Measurements from ENCODE around the gene AP1S3. TPM values are rescaled to one million over a fixed set of nuclear protein-coding genes. Genes with fewer than 3 reads are reported as not detected.

Gene AP1S3
- total and polyA plus RNA-seq, 2 donors (not counting 3 experiments of a cell fraction or from before 2014, with no cell fraction given): 0.69 to 3.8 TPM

- Histone ChIP-seq H3K9me1 (replicated peaks; ENCODE audit: control insufficient read depth, extremely low read depth, insufficient read depth, low read length) (no peaks in the 10 kb centered on the region), H3K79me2 (ENCODE audit: control insufficient read depth, insufficient read depth, low read length) (no peaks in the 10 kb centered on the region), H3K27ac (ENCODE audit: insufficient read depth, low read depth, low read length) (no peak overlapping the region), H3K27me3 (ENCODE audit: control insufficient read depth in 2 of 2, insufficient read depth in 2 of 2, low read length in 2 of 2) (no peaks in the 10 kb centered on the region), H3K9me3 (replicated peaks; ENCODE audit: control insufficient read depth, insufficient read depth, low read length) (no peaks in the 10 kb centered on the region), H2AFZ (ENCODE audit: low read depth, low read length) (no peak overlapping the region), H3K4me1 (ENCODE audit: control insufficient read depth, extremely low read depth, insufficient read depth, low read length) (peaks cover 7% of the 10 kb centered on the region), H3K36me3 (ENCODE audit: control insufficient read depth in 2 of 2, extremely low read depth in 1 of 2, insufficient read depth in 2 of 2, low read length in 2 of 2) (no peaks in the 10 kb centered on the region), H3K4me2 (ENCODE audit: insufficient read depth, low read length) (no peak overlapping the region), H3K4me3 (replicated peaks in 1 of 3; ENCODE audit: insufficient read depth in 1 of 3, low read depth in 1 of 3, low read length in 3 of 3) (no peak overlapping the region), H4K20me1 (replicated peaks; ENCODE audit: control insufficient read depth, extremely low read depth, insufficient read depth, low read length) (no peaks in the 10 kb centered on the region), H3K9ac (replicated peaks; ENCODE audit: extremely low read depth, insufficient read depth, low read length) (no peak overlapping the region)
- ChIA-PET CTCF (interaction anchor here (0.9 to 1.4 kb wide), 2 partner anchors 15 to 144 kb away, joined by 3 read pairs; no protein-coding TSS in a partner anchor), POLR2A (interaction anchor here (0.6 kb wide), 1 partner anchor 19 kb away, joined by 3 read pairs; no protein-coding TSS in a partner anchor)
- TF ChIP-seq, protein P1, sequence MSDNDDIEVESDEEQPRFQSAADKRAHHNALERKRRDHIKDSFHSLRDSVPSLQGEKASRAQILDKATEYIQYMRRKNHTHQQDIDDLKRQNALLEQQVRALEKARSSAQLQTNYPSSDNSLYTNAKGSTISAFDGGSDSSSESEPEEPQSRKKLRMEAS (IDR thresholded peaks at IDR 0.05; ENCODE audit: insufficient read depth, insufficient read length): no peak
- TF ChIP-seq EZH2 (IDR thresholded peaks at IDR 0.05; ENCODE audit: borderline replicate concordance, low read depth, low read length, severe bottlenecking) (no peak), CTCF (IDR thresholded peaks at IDR 0.05; ENCODE audit: extremely low read depth in 1 of 2, insufficient read depth in 1 of 2, low read depth in 1 of 2, low read length in 2 of 2) (no peak), POLR2AphosphoS5 (IDR thresholded peaks at IDR 0.05; ENCODE audit: insufficient read depth, low read depth, low read length) (no peak), FOS (IDR thresholded peaks at IDR 0.05; ENCODE audit: borderline replicate concordance, insufficient read depth, low read length) (no peak), POLR2A (IDR thresholded peaks at IDR 0.05; ENCODE audit: low read depth, low read length) (no peak), MYC (IDR thresholded peaks at IDR 0.05; ENCODE audit: low read depth, low read length) (no peak), GATA2 (IDR thresholded peaks at IDR 0.05; ENCODE audit: insufficient read depth, insufficient read length, low read depth, low read length) (no peak)
- BruUV-seq (replicated peaks): no TSS peak
- intact Hi-C loops (cut with micrococcal nuclease) (loop anchor here (2.0 kb wide), 1 partner anchor 109 kb away; the partner anchor contains the start of gene WDFY1), dilution Hi-C loops (cut with MboI; ENCODE audit: extremely low pct_ligation_motif_present, low sequenced_read_pairs) (no loop called here)
- FAIRE-seq (no peak), DNase-seq (ENCODE audit: low read depth, low spot score) (no peak)
Measured at GRCh38 chr2:223835701-223836532, 1.5 kb downstream of the AP1S3 start.
